G401.6 (cell line): ENCODE measurements around the gene MAPK6.
"Not testable (repeated sequence)": the region's sequence is repeated elsewhere in the genome, so short reads cannot be mapped to it uniquely, and the experiment has no call there.

Experiments used
- FAIRE-seq: peaks from 2 replicates; lab custom pipeline; 2012; peaks lifted over from hg19 to GRCh38; lab: Jason Lieb, UNC

Gene MAPK6

GRCh38 chr15:52018693-52019393, at the start of gene MAPK6:
Gene MAPK6, plus strand, starts transcription at chr15:52019219. Its CDS starts 27,242 bp downstream, at chr15:52046461.
- FAIRE-seq: no peak

DNA sequence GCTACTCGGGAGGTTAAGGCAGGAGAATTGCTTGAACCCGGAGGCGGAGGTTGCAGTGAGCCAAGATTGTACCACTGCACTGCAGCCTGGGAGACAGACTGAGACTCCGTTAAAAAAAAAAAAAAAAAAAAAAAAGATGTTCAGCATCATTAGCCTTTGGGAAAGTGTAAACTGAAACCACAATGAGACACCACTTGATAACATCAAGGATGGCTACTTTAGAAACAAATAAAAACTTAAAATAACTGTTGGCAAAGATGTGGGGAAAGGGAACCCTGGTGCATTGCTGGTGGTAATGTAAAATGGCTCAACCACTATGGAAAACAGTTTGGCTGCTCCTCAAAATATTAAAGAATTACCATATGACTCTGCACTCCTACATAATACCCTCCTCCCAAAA, 49.3 kb upstream of the MAPK6 start:
- FAIRE-seq: no peak

DNA sequence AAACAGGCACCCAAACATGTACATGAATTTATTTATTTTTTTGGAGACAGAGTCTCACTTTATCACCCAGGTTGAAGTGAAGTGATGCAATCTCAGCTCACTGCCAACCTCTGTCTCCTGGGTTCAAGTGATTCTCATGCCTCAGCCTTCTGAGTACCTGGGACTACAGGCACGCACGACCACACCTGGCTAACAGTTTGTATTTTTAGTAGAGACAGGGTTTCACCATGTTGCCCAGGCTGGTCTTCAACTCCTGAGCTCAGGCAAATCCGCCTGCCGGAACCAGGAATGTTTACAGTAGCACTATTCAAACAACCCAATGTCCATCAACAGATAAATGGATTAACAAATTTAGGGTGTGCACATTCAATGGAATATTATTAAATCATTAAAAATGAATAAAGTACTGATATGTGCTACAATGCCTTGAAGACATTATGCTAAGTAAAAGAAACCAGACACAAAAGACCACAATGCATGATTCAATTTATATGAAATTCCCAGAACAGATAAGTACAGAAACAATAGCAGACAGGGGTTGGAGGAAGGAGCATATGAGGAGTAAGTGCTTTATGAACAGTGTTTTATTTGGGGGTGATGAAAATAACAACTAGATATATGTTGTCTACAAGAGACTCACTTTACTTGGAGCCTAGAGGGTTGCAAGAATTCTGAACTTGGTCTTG, 48.7 kb upstream of the MAPK6 start:
- FAIRE-seq: no peak

DNA sequence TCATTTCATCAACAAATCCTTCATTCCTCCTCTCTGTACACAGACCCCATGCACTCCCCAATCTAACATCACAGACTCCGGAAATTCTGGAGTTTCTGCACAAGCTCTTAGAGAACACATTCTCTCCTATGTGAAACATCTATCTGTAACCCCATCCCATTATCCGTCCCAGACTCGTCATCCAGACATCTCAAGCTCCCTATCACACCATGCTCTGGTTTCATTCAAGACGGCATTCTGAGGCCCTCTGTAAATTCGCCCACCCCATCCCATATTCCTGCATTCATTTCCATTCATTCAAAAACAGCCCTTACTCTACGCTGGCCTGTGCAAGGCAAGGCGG, 48.0 kb upstream of the MAPK6 start:
- FAIRE-seq: no peak

DNA sequence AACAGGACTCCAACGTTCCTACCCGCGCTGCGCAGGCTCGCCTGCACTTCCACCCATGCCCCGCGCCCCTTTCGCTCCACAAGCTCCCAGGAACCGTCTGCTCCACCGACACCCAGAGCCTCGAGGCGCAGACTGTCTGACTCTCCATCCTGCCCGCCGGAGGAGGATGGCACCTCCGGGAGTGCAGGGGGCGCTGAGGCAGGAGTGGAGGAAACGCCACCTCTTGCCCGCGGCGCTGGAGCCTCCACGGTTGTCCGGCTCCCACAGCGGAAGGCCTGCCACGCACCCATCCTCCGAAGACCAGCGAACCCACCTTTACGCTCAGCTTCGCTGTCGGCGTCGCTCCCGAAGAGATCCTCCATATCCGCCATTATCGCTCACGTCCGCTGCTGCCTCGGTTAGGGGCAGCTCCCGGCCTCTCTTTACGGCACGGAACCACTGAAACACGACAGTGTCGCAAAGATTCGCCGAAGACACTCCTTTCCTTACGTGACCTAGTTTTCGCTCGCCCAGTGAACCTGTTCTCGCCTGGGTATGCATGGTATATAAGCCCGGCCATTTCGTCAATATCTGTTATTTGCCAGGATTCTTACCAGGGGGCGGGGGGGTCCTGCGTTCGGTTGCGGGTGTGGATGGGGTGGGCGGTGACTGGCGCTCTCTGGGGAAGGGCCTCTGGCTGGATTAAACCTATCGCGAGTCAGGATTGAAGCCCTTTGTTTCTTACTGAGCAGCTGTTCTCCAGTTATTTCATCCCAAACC, 47.5 kb upstream of the MAPK6 start, which contains the start of gene LEO1:
Gene LEO1, minus strand, starts transcription at position 404 of the 759 bp plus-strand sequence. Its CDS starts 33 bp downstream, at position 371.
- peak; percentile 91 for FAIRE-seq

- no peak for FAIRE-seq
Observed at GRCh38 chr15:51973220-51973619, 45.8 kb upstream of the MAPK6 start.

GRCh38 chr15:51973775-51974174, 45.2 kb upstream of the MAPK6 start:
- FAIRE-seq: no peak

GRCh38 chr15:51982013-51982769, 36.8 kb upstream of the MAPK6 start:
- peak; percentile 89 for FAIRE-seq

GRCh38 chr15:51982770-51983103, 36.3 kb upstream of the MAPK6 start:
- FAIRE-seq: no peak

DNA sequence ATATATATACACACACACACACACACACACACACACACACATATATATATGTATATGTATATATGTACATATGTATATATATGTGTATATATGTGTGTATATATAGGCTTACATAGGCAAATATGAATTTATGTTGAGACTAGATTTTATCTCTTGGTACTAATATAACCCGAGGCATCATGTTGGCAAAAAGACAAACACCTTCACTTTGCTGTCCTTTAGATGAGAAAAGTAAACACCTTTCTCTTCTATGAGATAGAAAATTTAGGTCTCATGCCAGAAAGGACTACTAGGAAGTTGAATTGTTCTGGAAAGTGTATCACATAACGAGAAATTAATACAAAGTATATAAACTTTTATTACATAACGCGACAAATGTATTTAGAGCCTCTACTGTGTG, 27.9 kb upstream of the MAPK6 start:
- no peak for FAIRE-seq

- no peak for FAIRE-seq
Observed at GRCh38 chr15:51992953-51993352, 26.1 kb upstream of the MAPK6 start.

DNA sequence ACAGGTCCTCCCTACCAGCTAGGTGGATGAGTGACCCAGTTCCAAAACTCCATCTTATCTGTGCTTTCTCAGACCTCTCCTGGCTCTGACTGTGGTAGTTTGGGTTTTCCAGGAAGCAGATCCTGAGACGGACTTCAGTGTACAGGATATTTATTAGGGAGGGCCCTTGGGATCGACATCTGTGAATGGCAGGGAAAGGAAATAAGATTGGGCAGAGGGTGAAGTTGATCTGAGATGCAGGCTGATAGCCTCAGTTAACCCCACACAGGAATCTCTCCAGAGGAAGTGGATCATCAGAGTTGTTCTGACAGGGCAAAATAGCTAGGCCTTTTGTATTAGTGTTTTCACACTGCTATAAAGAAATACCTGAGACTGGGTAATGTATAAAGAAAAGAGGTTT, 16.7 kb upstream of the MAPK6 start:
- FAIRE-seq: no peak

GRCh38 chr15:52003089-52003488, 15.9 kb upstream of the MAPK6 start:
- FAIRE-seq: not testable (repeated sequence)

DNA sequence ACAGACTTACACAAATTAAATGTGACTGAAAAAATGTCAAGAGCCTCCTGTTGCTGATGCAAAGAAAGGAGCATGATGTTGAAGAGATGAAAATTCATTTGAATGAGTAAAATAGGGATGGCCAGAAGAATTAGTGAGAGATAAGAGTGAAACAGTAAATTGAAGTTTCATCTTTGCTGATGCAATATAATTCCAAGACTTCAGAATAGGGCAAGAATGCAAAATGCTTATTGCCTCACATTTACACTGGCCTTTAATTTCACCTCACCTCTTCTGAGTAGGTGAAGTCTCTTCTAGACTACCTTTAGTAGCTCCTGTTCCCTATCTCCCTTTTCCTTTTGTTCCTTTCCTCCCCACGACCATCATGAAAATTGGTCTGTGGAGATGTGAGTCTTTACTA, 15.3 kb upstream of the MAPK6 start:
- FAIRE-seq: no peak

DNA sequence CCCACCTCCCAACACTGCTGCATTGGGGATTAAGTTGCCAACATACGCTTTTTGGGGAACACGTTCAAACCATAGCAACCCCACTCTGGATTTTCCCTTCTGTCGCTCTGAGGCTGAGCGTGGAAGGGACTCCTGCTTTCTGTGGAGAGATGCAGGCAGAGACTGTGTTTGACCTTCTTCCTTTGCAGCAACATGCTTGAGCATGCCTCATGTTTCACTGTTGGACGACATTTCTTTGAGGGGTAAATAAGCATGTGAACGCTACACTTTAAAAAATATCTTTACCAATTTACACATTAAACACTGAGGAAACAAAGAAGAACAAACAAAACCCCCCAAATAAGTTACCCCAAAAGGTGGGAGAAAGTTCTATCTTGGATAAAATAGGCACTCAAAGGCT, 14.2 kb upstream of the MAPK6 start:
- FAIRE-seq: no peak

DNA sequence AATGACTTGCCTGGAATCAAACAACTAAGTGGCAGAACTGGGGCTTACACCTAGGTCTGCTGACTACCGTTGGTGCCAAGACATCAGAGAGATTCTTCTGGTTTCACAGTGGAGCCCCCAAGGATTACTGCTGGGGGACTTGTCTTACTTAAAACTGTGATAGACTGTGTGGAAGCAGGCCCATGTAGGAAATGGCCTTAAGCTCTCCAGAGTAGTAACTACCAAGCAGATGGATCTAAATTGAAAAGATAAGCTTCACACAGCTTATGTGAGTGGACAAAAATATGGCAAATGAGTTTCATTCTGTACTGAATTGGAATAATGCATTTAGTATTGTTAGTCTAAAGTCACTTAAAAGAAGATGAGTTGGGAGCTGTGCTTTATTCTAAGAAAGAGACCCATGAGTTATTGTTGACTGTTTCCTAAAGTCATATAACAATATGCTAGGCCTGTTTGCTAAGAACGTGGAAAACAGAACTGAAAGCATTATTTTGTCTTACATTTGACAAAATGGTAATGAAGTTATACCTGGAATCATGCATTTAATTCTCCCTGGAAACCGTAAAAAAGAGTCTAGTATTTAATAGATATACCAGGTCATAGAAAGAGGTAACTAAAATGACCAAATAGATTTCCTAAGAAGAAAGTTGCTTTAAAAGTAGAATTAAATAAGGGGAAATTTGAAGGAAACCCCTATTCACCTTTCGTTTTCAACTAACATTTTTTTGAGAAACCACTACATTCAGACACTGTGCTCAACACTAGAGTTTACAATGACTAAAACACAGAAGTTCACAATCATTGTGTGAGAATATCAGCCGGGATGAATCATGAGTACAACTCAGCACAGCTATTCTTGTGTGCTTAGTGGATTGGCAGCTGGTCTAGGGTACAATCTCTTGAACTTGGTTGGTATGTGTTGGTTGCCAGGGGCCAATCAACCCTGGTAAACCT, 13.0 kb upstream of the MAPK6 start:
- FAIRE-seq: no peak

DNA sequence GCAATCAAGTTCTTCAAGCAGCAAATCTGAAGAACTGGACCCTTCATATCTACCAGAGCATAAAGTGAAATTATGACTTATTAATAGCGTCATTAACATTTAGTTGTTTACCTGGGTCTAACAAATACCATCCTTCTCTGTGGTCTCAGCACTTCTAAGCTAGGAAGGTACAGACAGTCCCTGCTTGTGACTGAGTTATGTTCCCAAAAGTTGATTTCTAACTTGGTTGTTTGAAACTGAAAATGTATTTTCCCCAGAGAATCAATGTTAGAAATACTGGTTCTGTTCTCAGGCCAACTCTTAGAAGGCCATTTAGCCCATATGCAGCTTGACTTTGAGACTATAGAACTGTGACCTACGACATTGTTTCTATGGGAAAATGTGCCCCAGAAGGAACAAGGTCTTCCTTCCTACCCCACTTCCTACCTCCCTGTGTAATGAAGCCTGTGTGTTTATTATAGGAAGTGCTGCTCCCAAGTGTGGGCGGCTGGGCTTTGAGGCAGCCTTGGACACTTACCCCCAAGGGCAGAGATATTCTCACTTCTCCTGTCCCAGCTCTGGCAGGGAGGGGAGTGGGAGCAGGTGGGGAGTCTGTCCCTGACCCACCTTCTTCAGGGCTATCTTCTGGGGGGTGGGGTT, 12.2 kb upstream of the MAPK6 start:
- no peak for FAIRE-seq

GRCh38 chr15:52008359-52008697, 10.7 kb upstream of the MAPK6 start:
- no peak for FAIRE-seq

DNA sequence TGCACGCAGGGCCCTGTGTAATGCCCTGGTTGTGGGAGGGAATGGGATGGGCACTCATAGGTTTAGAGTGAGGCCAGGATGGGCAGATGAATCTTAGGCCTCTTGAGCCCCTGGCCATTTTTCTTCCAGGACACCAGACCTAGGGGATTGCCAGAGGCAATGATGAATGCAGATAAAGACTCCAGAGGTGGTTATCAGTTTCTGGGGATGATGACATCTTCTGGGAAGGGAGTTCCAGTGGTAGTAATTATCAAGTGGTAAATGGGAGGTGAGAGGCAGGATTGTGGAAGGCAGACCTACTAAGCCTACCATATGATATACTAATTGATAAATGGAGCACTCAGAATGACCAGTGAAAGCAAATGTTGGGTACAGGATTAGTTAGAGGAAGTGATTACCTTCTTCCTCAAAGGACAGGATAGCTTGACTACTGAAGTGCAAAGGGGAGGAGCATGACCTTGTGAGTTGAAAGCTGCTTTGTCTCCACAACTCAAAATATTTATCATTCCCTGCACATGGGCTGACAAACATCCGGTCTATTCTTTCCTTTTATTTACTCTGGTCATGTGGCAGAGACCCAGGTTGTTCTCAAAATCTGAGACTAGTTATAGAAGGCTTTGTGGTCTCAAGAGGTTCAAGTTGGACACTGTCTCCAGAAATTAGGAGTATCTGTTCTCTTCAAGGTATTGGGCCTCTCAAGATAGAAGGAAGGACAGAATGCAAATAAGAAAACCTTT, 10.2 kb upstream of the MAPK6 start:
- no peak for FAIRE-seq
